ENCODE data around the gene ACAD8.
A peak's percentile ranks its signal among the peaks of the same experiment; 100 is the strongest.
"Not testable (repeated sequence)": the region's sequence is repeated elsewhere in the genome, so short reads cannot be mapped to it uniquely, and the experiment has no call there.

The ACAD8 gene

DNA sequence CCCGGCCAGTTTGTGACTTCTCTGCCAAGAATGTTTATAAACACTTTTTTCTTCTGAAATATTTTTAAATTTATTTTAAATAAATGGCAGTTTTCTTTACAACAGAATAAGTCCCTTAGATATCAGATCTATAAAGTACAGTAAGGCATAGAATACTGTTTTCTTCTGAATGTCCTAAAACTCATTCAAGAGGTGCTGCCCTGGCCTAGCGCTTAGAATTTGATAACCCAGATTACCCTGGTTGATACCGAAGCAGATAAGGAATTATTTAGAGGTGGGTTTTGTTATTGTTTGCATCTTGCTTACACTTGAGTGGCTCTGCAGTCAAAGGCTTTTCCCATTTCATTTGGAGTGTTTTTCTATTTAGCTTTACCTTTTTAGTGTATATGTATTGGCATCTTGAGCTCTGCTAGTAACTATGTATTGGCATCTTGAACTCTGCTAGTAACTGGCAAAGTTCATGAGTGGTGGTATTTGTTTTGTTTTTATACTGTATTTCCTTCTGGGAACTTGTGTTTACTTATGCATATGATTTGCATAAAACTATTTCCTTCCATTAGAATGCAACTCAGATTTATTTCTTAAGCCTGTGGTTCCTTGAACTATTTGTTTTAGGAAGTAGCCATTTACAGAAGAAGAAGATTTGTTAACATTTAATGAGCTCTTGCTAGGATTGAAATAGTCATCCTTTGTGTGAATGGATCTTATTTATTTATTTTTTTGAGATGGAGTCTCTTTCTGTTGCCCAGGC, 1.2 kb downstream of the ACAD8 start:
- ChIA-PET POLR2A (interaction anchor here (2.5 to 3.4 kb wide), 2 partner anchors 18 to 30 kb away, joined by 15 to 22 read pairs; partner anchors contain the start of genes NCAPD3 and VPS26B), CTCF (interaction anchor here (1.6 kb wide), 1 partner anchor 19 kb away, joined by 4 read pairs; no protein-coding TSS in a partner anchor)
- TF ChIP-seq, protein P1, sequence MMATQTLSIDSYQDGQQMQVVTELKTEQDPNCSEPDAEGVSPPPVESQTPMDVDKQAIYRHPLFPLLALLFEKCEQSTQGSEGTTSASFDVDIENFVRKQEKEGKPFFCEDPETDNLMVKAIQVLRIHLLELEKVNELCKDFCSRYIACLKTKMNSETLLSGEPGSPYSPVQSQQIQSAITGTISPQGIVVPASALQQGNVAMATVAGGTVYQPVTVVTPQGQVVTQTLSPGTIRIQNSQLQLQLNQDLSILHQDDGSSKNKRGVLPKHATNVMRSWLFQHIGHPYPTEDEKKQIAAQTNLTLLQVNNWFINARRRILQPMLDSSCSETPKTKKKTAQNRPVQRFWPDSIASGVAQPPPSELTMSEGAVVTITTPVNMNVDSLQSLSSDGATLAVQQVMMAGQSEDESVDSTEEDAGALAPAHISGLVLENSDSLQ (IDR thresholded peaks at IDR 0.05), result no peak
- TF ChIP-seq NFRKB (IDR thresholded peaks at IDR 0.05) (no peak), FOXK2 (IDR thresholded peaks at IDR 0.05) (no peak), ARNT (IDR thresholded peaks at IDR 0.05) (no peak), L3MBTL2 (conservative IDR thresholded peaks at IDR 0.05) (no peak), SP1 (IDR thresholded peaks at IDR 0.05) (no peak), HDGF (IDR thresholded peaks at IDR 0.05; ENCODE audit: borderline replicate concordance) (no peak)
- no peak for DNase-seq (ENCODE audit: extremely low spot score)

DNA sequence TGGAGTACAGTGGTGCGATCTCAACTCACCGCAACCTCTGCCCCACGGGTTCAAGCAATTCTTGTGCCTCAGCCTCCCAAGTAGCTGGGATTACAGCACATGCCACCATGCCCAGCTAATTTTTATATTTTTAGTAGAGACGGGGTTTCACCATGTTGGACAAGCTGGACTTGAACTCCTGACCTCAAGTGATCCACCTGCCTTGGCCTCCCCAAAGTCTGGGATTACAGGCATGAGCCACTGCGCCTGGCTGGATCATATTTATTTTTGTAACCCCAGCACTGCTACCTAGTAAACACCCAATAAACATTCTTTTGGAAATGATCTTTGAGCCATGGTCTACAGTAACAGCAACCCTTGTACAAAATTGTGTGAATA, 1.8 kb downstream of the ACAD8 start:
- DNase-seq (ENCODE audit: extremely low spot score); CTCF ChIA-PET: not testable (repeated sequence)
- POLR2A ChIA-PET, result interaction anchor here (2.5 to 3.4 kb wide), 2 partner anchors 18 to 31 kb away, joined by 15 to 22 read pairs; partner anchors contain the start of genes NCAPD3 and VPS26B

DNA sequence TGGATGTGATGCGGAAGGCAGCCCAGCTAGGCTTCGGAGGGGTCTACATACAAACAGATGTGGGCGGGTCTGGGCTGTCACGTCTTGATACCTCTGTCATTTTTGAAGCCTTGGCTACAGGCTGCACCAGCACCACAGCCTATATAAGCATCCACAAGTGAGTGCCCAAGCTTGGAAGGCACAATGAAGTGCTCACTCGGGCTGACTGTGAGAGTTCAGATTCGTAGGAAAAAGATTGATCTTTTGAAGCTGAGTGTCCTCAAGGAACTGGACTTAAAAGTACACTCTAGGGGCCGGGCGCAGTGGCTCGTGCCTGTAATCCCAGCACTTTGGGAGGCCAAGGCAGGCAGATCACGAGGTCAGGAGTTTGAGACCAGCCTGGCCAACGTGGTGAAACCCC, 3.7 kb downstream of the ACAD8 start:
- no peak for DNase-seq (ENCODE audit: extremely low spot score)
- CTCF ChIA-PET, result no interaction called here
- TF ChIP-seq CTBP1 (IDR thresholded peaks at IDR 0.05; ENCODE audit: borderline replicate concordance) (no peak), BHLHE40 (IDR thresholded peaks at IDR 0.05; ENCODE audit: borderline replicate concordance) (no peak)
- POLR2A ChIA-PET, result interaction anchor here (0.8 to 1.4 kb wide), 2 partner anchors 11 to 32 kb away, joined by 3 read pairs; partner anchors contain the start of gene VPS26B

DNA sequence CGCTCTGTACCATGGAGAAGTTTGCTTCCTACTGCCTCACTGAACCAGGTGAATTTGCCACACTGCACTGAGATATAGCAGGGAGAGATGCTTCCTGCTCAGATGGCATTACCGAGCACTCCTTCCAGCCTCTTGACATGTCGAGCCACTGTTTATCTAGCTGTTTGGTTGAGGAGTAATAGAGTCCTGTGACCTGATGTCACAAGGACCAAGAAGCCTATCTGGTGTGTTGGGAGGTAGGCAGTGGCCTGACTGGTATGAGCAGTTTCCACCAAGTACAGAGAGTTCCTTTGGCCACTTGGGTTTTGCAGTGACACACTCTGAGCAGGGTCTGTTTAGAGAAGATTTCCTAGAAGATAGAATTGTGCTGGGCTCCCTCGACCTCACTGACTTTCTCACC, 5.2 kb downstream of the ACAD8 start:
- ChIA-PET CTCF (interaction anchor here (0.5 kb wide), 1 partner anchor 671 kb away, joined by 3 read pairs; no protein-coding TSS in a partner anchor), POLR2A (no interaction called here)
- DNase-seq (ENCODE audit: extremely low spot score), result no peak
- no peak for TF ChIP-seq TARDBP (IDR thresholded peaks at IDR 0.05)
- no peak for TF ChIP-seq SUZ12 (IDR thresholded peaks at IDR 0.05)
- no peak for TF ChIP-seq NFRKB (IDR thresholded peaks at IDR 0.05)
- no peak for TF ChIP-seq HDGF (IDR thresholded peaks at IDR 0.05; ENCODE audit: borderline replicate concordance)

DNA sequence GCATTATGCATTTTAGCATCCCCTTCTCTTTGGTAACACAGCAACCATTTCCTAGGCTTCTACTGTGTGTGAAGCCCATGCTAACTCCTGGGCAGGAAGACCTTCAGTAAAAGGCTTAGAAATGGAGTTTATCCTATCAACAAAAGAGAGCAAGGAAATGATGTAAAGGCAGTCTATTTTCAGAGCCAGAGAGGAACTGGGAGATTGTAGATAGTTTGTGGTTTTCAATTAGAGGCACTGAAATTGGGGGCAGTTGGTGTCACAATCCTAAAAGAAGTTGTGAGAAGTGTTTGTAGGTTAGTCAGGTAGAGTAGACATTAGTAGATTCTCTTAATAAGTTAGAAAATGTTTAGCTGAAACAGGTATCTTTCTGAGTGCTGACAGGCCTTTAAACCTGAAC, 7.1 kb downstream of the ACAD8 start:
- DNase-seq (ENCODE audit: extremely low spot score), result no peak
- no peak for TF ChIP-seq ARNT (IDR thresholded peaks at IDR 0.05)
- TF ChIP-seq ZNF384 (IDR thresholded peaks at IDR 0.05), result no peak
- TF ChIP-seq LEF1 (IDR thresholded peaks at IDR 0.05; ENCODE audit: borderline replicate concordance), result no peak
- no peak for TF ChIP-seq CTBP1 (IDR thresholded peaks at IDR 0.05; ENCODE audit: borderline replicate concordance)
- TF ChIP-seq, protein P1 (IDR thresholded peaks at IDR 0.05), result no peak
- POLR2A ChIA-PET, result interaction anchor here (2.1 kb wide), 1 partner anchor 36 kb away, joined by 7 read pairs; the partner anchor contains the start of genes NCAPD3 and VPS26B
- CTCF ChIA-PET, result interaction anchor here (1.3 kb wide), 1 partner anchor 16 kb away, joined by 4 read pairs; the partner anchor contains the start of gene GLB1L3

DNA sequence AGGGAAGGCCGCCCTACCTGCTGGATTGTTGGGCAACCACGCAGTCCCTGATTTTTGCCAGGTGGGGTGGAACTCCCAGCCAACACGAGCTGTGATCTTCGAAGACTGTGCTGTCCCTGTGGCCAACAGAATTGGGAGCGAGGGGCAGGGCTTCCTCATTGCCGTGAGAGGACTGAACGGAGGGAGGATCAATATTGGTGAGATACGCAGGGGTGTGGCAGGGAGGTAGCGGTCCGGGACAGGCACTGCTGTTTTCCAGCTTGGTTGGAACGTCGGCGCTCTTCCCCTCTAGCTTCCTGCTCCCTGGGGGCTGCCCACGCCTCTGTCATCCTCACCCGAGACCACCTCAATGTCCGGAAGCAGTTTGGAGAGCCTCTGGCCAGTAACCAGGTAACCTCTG, 7.6 kb downstream of the ACAD8 start:
- DNase-seq (ENCODE audit: extremely low spot score), result no peak
- POLR2A ChIA-PET, result interaction anchor here (2.1 kb wide), 1 partner anchor 37 kb away, joined by 7 read pairs; the partner anchor contains the start of genes NCAPD3 and VPS26B
- CTCF ChIA-PET, result interaction anchor here (1.3 to 1.9 kb wide), 2 partner anchors 13 to 15 kb away, joined by 4 to 10 read pairs; partner anchors contain the start of gene GLB1L3
- TF ChIP-seq SUZ12 (IDR thresholded peaks at IDR 0.05), result no peak
- TF ChIP-seq L3MBTL2 (conservative IDR thresholded peaks at IDR 0.05), result no peak
- TF ChIP-seq ZNF384 (IDR thresholded peaks at IDR 0.05), result no peak
- TF ChIP-seq FOXA1 (IDR thresholded peaks at IDR 0.05), result no peak
- no peak for TF ChIP-seq CTBP1 (IDR thresholded peaks at IDR 0.05; ENCODE audit: borderline replicate concordance)
- TF ChIP-seq FOXK2 (IDR thresholded peaks at IDR 0.05), result no peak
- TF ChIP-seq TARDBP (IDR thresholded peaks at IDR 0.05), result no peak
- TF ChIP-seq LEF1 (IDR thresholded peaks at IDR 0.05; ENCODE audit: borderline replicate concordance), result no peak
- TF ChIP-seq, protein P1 (IDR thresholded peaks at IDR 0.05), result no peak
- no peak for TF ChIP-seq BHLHE40 (IDR thresholded peaks at IDR 0.05; ENCODE audit: borderline replicate concordance)

DNA sequence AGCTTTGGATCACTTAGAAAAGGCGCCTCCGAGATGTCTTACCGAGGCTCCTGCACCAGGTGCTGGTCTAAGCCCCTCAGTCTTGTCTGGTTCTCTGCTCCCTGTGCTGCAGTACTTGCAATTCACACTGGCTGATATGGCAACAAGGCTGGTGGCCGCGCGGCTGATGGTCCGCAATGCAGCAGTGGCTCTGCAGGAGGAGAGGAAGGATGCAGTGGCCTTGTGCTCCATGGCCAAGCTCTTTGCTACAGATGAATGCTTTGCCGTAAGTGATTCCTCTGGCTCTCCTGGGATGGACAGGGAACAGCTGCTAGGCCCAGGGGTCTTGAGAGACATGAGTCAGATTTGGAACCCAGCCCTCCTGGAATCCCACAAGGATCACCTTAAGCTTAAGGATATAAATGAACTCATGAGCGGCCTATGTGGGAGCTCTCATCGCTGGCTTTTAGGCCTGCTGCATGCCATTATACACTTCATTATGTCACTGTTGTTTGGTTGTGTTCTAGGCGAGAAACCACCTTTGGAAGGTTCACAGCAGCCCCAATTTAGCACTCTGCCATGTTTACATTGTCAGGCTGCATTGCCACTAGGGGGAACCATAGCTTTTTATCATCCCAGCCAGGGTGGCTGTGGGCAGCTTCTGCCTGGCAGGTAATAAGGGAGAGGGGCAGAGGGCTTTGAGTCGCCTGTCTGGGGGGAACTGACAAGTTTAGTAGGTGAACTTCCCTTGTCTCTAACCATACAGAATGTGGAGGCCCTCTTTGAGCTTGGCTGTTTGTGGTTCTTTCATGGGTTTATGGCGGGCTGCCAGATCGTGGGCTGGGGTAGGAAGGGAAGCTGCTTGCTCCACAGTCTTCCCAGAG, 8.5 kb downstream of the ACAD8 start:
- TF ChIP-seq, protein P1 (IDR thresholded peaks at IDR 0.05), result no peak
- no peak for TF ChIP-seq SP1 (IDR thresholded peaks at IDR 0.05)
- TF ChIP-seq L3MBTL2 (conservative IDR thresholded peaks at IDR 0.05), result no peak
- TF ChIP-seq LEF1 (IDR thresholded peaks at IDR 0.05; ENCODE audit: borderline replicate concordance), result no peak
- TF ChIP-seq BHLHE40 (IDR thresholded peaks at IDR 0.05; ENCODE audit: borderline replicate concordance), result no peak
- TF ChIP-seq ZNF384 (IDR thresholded peaks at IDR 0.05), result no peak
- TF ChIP-seq FOXA1 (IDR thresholded peaks at IDR 0.05), result no peak
- no peak for TF ChIP-seq ARNT (IDR thresholded peaks at IDR 0.05)
- TF ChIP-seq NFRKB (IDR thresholded peaks at IDR 0.05), result no peak
- no peak for TF ChIP-seq TARDBP (IDR thresholded peaks at IDR 0.05)
- no peak for TF ChIP-seq CTBP1 (IDR thresholded peaks at IDR 0.05; ENCODE audit: borderline replicate concordance)
- TF ChIP-seq FOXM1 (IDR thresholded peaks at IDR 0.05; ENCODE audit: borderline replicate concordance), result no peak
- TF ChIP-seq FOXK2 (IDR thresholded peaks at IDR 0.05), result no peak
- no peak for TF ChIP-seq ELF4 (IDR thresholded peaks at IDR 0.05)
- no peak for TF ChIP-seq SUZ12 (IDR thresholded peaks at IDR 0.05)
- TF ChIP-seq HDGF (IDR thresholded peaks at IDR 0.05; ENCODE audit: borderline replicate concordance), result no peak
- CTCF ChIA-PET, result interaction anchor here (0.5 to 1.9 kb wide), 8 partner anchors 8 to 691 kb away, joined by 3 to 10 read pairs (median 3); partner anchors contain the start of gene GLB1L3
- peak; percentile 53 for DNase-seq (ENCODE audit: extremely low spot score)
- POLR2A ChIA-PET, result interaction anchor here (0.7 to 2.1 kb wide), 2 partner anchors 12 to 37 kb away, joined by 3 to 7 read pairs; partner anchors contain the start of genes NCAPD3 and VPS26B

Data from HEK293T (cell line).